HEK293T (cell line): ENCODE measurements around the gene SLC35B2.

Experiments used
- CTCF ChIA-PET: fragments of 350-600 bp; formaldehyde crosslinking; extraction: SDS; loops from one replicate; lab custom pipeline; 2021; ENCODE audit warnings: antibody characterized with exemption, inconsistent platforms; lab: Yijun Ruan, JAX
- POLR2A ChIA-PET: fragments of 350-600 bp; formaldehyde crosslinking; extraction: SDS; loops from one replicate; lab custom pipeline; 2020; ENCODE audit warnings: antibody characterized with exemption, inconsistent platforms; lab: Yijun Ruan, JAX
- DNase-seq: peaks from one replicate; pipeline ENCODE4 v3.0.0; 2012; ENCODE audit warnings: mixed read lengths; ENCODE audit errors: extremely low spot score
- ARNT ChIP-seq: fragments of 450-650 bp; IDR thresholded peaks from 2 replicates; pipeline ENCODE4 v1.6.1; 2017; ENCODE audit warnings: mild to moderate bottlenecking
- BHLHE40 ChIP-seq: fragments of 450-650 bp; IDR thresholded peaks from 2 replicates; pipeline ENCODE4 v1.6.1; 2016; ENCODE audit warnings: mild to moderate bottlenecking, moderate library complexity, borderline replicate concordance
- CTBP1 ChIP-seq: fragments of 450-650 bp; IDR thresholded peaks from 2 replicates; pipeline ENCODE4 v1.6.1; 2016; ENCODE audit warnings: borderline replicate concordance
- ELF4 ChIP-seq: fragments of 450-650 bp; IDR thresholded peaks from 2 replicates; pipeline ENCODE4 v1.6.1; 2017; ENCODE audit warnings: antibody characterized with exemption
- FOXA1 ChIP-seq: fragments of 450-650 bp; IDR thresholded peaks from 2 replicates; pipeline ENCODE4 v1.6.1; 2016; ENCODE audit warnings: mild to moderate bottlenecking
- FOXK2 ChIP-seq: fragments of 450-650 bp; IDR thresholded peaks from 2 replicates; pipeline ENCODE4 v1.6.1; 2016; ENCODE audit warnings: mild to moderate bottlenecking
- FOXM1 ChIP-seq: fragments of 450-650 bp; IDR thresholded peaks from 2 replicates; pipeline ENCODE4 v1.6.1; 2017; ENCODE audit warnings: mild to moderate bottlenecking, borderline replicate concordance
- HDGF ChIP-seq: fragments of 450-650 bp; IDR thresholded peaks from 2 replicates; pipeline ENCODE4 v1.6.1; 2017; ENCODE audit warnings: antibody characterized with exemption, borderline replicate concordance
- L3MBTL2 ChIP-seq: fragments of 450-650 bp; conservative IDR thresholded peaks from 2 replicates; pipeline ENCODE4 v1.6.1; 2016; ENCODE audit warnings: mild to moderate bottlenecking
- LEF1 ChIP-seq: fragments of 450-650 bp; IDR thresholded peaks from 2 replicates; pipeline ENCODE4 v1.6.1; 2017; ENCODE audit warnings: mild to moderate bottlenecking, borderline replicate concordance
- NFRKB ChIP-seq: fragments of 450-650 bp; IDR thresholded peaks from 2 replicates; pipeline ENCODE4 v1.6.1; 2016; ENCODE audit warnings: mild to moderate bottlenecking, moderate library complexity
- SP1 ChIP-seq: fragments of 450-650 bp; IDR thresholded peaks from 2 replicates; pipeline ENCODE4 v1.6.1; 2017
- SUZ12 ChIP-seq: fragments of 450-650 bp; IDR thresholded peaks from 2 replicates; pipeline ENCODE4 v1.6.1; 2016; ENCODE audit warnings: mild to moderate bottlenecking
- TARDBP ChIP-seq: fragments of 450-650 bp; IDR thresholded peaks from 2 replicates; pipeline ENCODE4 v1.6.1; 2016
- ZNF384 ChIP-seq: fragments of 450-650 bp; IDR thresholded peaks from 2 replicates; pipeline ENCODE4 v1.6.1; 2016
- TF ChIP-seq, protein P1 (sequence below): fragments of 450-650 bp; IDR thresholded peaks from 2 replicates; pipeline ENCODE4 v1.6.1; 2016

The SLC35B2 gene

DNA sequence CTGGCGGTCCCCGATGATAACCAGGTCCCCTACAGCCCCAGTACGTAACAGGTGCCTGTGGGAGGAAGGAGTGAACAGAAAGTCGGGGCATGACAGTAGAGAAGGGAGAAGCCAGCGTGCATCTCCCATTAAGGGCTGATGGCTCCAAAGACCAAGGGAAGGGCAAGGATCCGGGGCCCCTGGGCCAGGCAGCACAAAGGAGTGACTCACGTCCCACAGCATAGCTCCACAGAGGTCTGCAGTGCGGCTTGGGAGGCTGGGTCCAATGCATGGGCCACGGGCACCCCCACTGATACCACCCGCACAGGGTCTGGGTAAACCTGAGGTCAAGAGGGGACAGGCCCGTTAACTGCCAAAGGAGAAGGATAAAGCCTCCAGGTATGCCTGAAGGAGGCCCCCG is 45.5 kb upstream of the SLC35B2 start:
- TF ChIP-seq SUZ12 = no peak
- TF ChIP-seq HDGF = no peak
- TF ChIP-seq, protein P1, sequence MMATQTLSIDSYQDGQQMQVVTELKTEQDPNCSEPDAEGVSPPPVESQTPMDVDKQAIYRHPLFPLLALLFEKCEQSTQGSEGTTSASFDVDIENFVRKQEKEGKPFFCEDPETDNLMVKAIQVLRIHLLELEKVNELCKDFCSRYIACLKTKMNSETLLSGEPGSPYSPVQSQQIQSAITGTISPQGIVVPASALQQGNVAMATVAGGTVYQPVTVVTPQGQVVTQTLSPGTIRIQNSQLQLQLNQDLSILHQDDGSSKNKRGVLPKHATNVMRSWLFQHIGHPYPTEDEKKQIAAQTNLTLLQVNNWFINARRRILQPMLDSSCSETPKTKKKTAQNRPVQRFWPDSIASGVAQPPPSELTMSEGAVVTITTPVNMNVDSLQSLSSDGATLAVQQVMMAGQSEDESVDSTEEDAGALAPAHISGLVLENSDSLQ = no peak
- TF ChIP-seq NFRKB = no peak
- no peak for TF ChIP-seq BHLHE40
- no peak for TF ChIP-seq FOXK2
- TF ChIP-seq FOXA1 = no peak
- TF ChIP-seq FOXM1 = no peak
- TF ChIP-seq ZNF384 = no peak
- TF ChIP-seq TARDBP = no peak
- no peak for TF ChIP-seq ARNT
- TF ChIP-seq SP1 = no peak
- TF ChIP-seq CTBP1 = no peak
- TF ChIP-seq L3MBTL2 = no peak
- TF ChIP-seq LEF1 = no peak
- TF ChIP-seq ELF4 = no peak
- DNase-seq = no peak
- ChIA-PET CTCF (no interaction called here), POLR2A (interaction anchor here (3.1 kb wide), 1 partner anchor 10 kb away, joined by 12 read pairs; the partner anchor contains the start of gene AARS2)

DNA sequence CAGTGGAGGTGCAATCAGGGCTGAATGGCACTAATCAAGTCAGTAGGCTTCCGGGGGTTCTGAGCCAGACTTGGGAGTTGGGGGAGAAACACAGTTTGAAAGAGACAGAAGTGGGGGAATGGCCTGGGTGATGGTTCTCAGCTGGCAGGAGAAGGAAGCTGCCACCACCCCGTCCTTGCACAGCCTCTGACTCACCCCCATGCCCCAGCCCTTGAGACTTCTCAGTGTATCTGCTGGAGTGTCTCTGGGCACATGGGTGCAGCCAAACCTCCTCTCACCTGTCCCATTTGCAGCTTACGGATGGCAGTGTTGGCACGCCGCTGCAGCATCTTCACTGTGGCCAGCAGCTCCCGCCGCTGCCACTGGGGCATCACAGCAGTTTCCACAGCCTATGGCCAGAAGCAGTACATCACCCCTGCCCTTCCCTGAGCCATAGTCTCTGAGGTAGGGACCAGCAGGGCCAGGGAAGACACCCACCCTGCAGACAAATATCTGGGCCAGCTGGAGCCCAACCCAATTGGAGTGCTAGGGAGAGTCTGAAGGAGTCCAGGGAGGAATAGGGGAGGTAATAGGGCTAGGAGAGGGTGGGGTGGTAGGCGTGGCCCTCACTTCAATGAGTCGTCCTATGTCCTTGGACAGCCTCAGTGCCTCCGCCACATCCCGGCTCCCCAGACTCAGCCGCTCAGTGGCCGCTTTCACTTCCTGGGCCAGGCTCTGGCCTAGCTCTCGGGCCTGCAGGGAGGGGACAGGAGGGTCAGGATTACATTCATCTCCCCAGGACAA is 44.6 kb upstream of the SLC35B2 start:
- TF ChIP-seq ZNF384 (no peak), L3MBTL2 (no peak), ELF4 (no peak), TARDBP (no peak), BHLHE40 (no peak), SUZ12 (no peak), LEF1 (no peak), FOXA1 (no peak)
- no peak for DNase-seq
- ChIA-PET CTCF (interaction anchor here (0.8 kb wide), 1 partner anchor 31 kb away, joined by 3 read pairs; no protein-coding TSS in a partner anchor), POLR2A (interaction anchor here (0.9 to 3.1 kb wide), 3 partner anchors 11 to 55 kb away, joined by 3 to 12 read pairs (median 4); partner anchors contain the start of genes AARS2 and HSP90AB1)

DNA sequence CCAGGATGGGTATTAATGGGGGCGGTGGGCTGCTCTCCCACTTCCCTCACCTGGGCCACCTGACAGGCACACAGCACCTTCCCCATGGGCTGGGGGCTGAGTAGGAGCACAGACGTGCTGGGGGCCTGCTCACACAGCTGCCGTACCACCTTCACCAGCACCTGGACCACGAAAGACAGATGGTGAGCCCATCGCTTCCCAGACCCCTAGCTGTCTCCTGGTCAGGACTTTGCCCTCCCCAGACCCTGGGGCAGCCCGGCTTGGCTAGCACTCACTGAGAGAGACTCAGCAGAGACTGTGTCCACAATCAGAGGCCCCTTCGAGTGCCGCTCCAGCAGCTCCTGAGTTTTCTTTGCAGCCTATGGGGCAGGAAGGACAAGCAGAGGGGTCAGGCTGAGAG is 43.8 kb upstream of the SLC35B2 start:
- ChIA-PET POLR2A (interaction anchor here (0.9 to 1.6 kb wide), 4 partner anchors 8 to 54 kb away, joined by 3 to 4 read pairs (median 4); partner anchors contain the start of gene HSP90AB1), CTCF (no interaction called here)
- no peak for TF ChIP-seq ELF4
- no peak for TF ChIP-seq ZNF384
- DNase-seq = no peak

DNA sequence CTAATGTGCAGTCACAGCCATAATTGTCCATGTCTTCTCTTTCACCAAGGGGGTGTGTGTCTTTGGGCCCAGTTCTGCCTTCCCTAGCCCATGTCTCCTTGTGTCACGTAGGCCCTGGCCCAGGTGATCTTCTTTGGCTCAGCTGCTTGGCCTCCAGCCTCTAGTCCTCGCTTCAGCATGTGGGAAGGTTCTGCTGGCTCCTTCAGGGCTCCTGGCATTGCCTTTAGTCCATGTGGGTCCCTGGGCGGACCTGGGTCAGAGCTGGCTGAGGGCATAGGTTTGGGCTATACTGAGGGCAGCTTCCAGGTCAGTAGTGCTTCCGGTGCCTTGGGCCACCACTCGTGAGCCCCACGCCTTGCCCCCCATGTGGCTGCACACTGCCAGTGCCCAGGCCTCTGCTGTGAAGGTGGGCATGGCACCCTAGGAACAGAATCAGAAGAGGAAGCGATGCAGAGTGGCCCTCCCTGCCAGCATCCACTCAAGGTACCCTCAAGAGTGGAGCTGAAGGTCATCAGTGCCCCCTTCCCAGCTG is 43.0 kb upstream of the SLC35B2 start:
- DNase-seq = no peak
- POLR2A ChIA-PET = interaction anchor here (1.3 to 1.6 kb wide), 3 partner anchors 8 to 53 kb away, joined by 3 to 4 read pairs (median 4); partner anchors contain the start of gene HSP90AB1
- CTCF ChIA-PET = no interaction called here
- TF ChIP-seq TARDBP = no peak
- no peak for TF ChIP-seq NFRKB
- TF ChIP-seq FOXK2 = no peak
- TF ChIP-seq HDGF = no peak
- TF ChIP-seq ELF4 = no peak
- TF ChIP-seq, protein P1 = no peak
- TF ChIP-seq CTBP1 = no peak
- no peak for TF ChIP-seq SUZ12
- TF ChIP-seq ARNT = no peak
- no peak for TF ChIP-seq FOXA1
- TF ChIP-seq BHLHE40 = no peak

DNA sequence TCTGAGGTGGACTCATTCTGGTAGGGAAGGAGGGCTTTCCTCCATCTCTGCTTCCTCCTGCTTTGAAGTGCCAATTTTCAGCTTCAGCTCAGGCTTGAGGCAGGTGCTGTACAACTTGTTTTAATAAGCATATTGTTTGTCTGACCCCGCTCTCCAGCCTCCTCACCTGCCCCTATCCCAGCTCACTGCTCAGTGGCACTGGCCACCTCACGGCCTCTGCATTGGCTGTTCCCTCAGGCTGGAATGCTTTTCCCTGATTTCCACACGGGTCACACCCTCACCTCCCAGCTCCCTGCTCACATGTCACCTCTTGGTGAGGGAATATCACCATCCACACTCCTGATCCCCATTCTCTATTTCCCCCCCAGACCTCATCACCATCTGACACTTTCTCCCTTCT is 41.5 kb upstream of the SLC35B2 start:
- TF ChIP-seq ARNT = no peak
- TF ChIP-seq SUZ12 = no peak
- TF ChIP-seq FOXK2 = no peak
- no peak for TF ChIP-seq CTBP1
- TF ChIP-seq TARDBP = no peak
- TF ChIP-seq ZNF384 = no peak
- no peak for TF ChIP-seq BHLHE40
- TF ChIP-seq, protein P1 = no peak
- no peak for TF ChIP-seq NFRKB
- TF ChIP-seq L3MBTL2 = no peak
- no peak for TF ChIP-seq HDGF
- no peak for TF ChIP-seq FOXA1
- no peak for TF ChIP-seq SP1
- no peak for TF ChIP-seq LEF1
- TF ChIP-seq ELF4 = no peak
- POLR2A ChIA-PET = interaction anchor here (0.9 kb wide), 1 partner anchor 14 kb away, joined by 6 read pairs; the partner anchor contains the start of gene AARS2

DNA sequence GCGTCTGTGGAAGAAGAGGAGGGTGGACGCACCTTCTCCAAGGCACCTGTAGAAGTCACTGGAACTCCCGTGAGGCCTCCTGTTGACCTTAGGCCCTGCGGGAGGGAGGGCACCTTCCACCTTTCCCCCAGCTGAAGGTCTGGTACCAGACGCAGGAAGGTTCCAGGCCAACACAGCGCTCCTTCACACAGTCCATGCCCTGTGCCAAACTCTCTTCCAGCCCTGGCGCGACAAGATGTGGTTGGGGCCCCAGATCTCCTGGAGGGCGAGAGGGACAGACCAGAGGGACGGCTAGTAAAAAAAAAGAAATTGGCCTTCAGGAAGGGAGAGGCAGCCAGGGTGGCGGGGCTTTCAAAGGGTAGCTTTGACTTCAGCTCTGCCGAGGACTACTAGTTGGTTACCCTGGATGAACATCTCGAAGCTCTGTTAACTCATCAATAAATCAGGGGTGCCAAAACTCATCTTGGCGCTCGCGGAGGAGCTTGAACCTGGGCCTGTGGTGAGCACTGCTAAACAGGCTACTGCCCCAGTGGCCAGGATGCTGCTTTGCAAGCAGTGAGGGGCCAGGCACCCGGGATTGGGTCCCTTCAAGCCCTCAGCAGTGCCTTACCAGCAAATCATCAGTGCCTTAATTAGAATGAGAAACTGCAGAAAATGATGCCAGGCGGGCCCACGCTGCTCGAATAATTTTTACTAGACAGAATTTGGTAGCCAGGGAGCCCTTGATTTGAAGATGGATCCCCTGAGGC is 40.9 kb upstream of the SLC35B2 start:
- POLR2A ChIA-PET = interaction anchor here (0.6 to 1.1 kb wide), 2 partner anchors 11 to 20 kb away, joined by 3 read pairs; no protein-coding TSS in a partner anchor
- CTCF ChIA-PET = interaction anchor here (0.7 to 1.3 kb wide), 4 partner anchors 9 to 41 kb away, joined by 3 to 5 read pairs (median 4); partner anchors contain the start of gene AARS2
- TF ChIP-seq SP1 (no peak), FOXM1 (no peak), ZNF384 (no peak), NFRKB (no peak), HDGF (no peak), L3MBTL2 (no peak), LEF1 (no peak), BHLHE40 (no peak), SUZ12 (no peak), TARDBP (no peak), ELF4 (no peak), FOXA1 (no peak), FOXK2 (no peak), ARNT (no peak), CTBP1 (no peak)
- TF ChIP-seq, protein P1 = no peak
- no peak for DNase-seq

More for the DNA sequence above, 41.5 kb upstream of the SLC35B2 start:
- no peak for DNase-seq
- CTCF ChIA-PET = interaction anchor here (0.6 to 1.3 kb wide), 5 partner anchors 9 to 121 kb away, joined by 3 to 5 read pairs (median 3); partner anchors contain the start of gene AARS2
